ENCODE measurements around the gene PSPC1.
"Not testable (repeated sequence)": the region's sequence is repeated elsewhere in the genome, so short reads cannot be mapped to it uniquely, and the experiment has no call there.

PSPC1 gene

DNA sequence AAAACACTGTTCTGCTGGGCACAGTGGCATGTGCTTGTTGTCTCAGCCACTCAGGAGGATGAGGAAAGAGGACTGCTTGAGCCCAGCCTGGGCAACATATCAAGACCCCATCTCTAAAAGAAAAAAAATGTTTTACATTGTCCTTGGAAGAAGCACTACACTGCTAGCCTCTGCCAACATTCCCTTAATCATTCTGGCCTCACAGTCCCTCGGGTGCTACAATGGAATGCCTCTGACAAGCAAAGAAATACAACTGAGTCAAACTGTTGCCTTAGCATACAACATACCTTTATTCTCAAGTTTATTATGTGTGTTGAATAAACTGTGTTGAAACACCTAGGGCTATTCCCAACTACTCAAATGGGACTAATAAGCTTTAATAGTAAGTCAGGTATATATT is 56.1 kb downstream of the PSPC1 start:
- ChIA-PET CTCF (no interaction called here), POLR2A (no interaction called here)
- no peak for DNase-seq (ENCODE audit: low read depth, low spot score)
- H3K4me3 ChIP-seq (ENCODE audit: low read depth, low read length), result no peak overlapping the region
- TF ChIP-seq, protein P1, sequence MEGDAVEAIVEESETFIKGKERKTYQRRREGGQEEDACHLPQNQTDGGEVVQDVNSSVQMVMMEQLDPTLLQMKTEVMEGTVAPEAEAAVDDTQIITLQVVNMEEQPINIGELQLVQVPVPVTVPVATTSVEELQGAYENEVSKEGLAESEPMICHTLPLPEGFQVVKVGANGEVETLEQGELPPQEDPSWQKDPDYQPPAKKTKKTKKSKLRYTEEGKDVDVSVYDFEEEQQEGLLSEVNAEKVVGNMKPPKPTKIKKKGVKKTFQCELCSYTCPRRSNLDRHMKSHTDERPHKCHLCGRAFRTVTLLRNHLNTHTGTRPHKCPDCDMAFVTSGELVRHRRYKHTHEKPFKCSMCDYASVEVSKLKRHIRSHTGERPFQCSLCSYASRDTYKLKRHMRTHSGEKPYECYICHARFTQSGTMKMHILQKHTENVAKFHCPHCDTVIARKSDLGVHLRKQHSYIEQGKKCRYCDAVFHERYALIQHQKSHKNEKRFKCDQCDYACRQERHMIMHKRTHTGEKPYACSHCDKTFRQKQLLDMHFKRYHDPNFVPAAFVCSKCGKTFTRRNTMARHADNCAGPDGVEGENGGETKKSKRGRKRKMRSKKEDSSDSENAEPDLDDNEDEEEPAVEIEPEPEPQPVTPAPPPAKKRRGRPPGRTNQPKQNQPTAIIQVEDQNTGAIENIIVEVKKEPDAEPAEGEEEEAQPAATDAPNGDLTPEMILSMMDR (IDR thresholded peaks at IDR 0.05; ENCODE audit: insufficient read depth, low read length, missing control alignments), result no peak

DNA sequence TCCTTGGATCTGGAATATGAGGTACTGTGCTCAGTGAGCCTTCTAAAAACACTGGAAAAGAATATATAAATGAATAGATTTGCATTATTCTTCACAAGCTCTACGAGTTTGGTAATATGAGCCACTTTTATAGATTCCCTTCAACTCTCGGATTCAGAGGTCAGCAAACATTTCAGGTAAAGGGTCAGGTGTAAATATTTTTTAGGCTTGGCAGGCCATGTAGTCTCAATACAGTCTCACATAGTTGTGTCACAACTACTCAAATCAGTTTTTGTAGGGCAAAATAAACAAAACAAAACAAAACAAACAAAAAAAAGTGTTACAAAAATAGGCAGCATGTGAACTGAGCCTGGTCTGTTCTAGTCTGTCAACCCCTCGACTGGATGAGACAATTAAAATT is 57.4 kb downstream of the PSPC1 start:
- TF ChIP-seq, protein P1 (IDR thresholded peaks at IDR 0.05; ENCODE audit: insufficient read depth, low read length, missing control alignments), result no peak
- no peak for DNase-seq (ENCODE audit: low read depth, low spot score)
- no peak overlapping the region for H3K4me3 ChIP-seq (ENCODE audit: low read depth, low read length)
- ChIA-PET CTCF (no interaction called here), POLR2A (no interaction called here)

- DNase-seq (ENCODE audit: low read depth, low spot score), result no peak
- TF ChIP-seq, protein P1 (IDR thresholded peaks at IDR 0.05; ENCODE audit: insufficient read depth, low read length, missing control alignments), result no peak
- CTCF ChIA-PET, result no interaction called here
- POLR2A ChIA-PET, result no interaction called here
- no peak overlapping the region for H3K4me3 ChIP-seq (ENCODE audit: low read depth, low read length)
These were observed 62.7 kb downstream of the PSPC1 start for GRCh38 chr13:19720039-19720438.

DNA sequence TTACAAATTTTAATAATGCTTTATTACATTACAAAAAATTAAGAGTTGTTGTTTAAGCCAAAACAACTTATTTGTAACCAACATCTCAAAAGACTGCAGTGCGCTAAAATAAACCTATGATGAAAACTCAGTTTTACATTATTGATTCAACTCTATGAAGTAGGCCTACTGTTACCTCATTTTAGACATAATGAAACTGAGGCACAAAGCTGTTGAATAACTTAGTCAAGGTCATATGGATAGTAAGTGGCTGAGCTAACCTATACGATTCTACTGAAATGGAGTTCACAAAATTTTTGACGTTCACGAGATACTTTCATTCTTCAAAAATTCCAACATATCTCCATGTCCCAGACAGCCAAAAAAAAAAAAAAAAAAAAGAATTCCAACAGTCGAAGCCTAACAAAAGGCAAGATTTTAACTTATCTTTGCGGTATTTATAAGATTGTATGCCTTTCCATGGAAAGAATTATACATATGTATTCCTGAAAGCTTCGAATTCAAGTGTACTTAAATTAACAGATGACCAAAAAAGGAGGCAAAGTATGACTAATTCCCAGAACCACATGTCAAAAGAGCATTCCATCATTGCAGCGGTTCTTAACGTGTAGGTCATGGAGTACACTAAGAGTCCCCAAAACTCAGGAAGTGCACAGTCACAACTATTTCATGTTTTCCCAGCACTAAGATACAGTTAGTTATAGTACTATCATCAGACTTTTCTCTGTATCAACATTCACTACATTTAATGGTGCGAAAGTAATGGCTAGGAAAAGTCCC is 69.4 kb downstream of the PSPC1 start:
- TF ChIP-seq, protein P1 (IDR thresholded peaks at IDR 0.05; ENCODE audit: insufficient read depth, low read length, missing control alignments), result no peak
- ChIA-PET POLR2A (no interaction called here), CTCF (no interaction called here)
- DNase-seq (ENCODE audit: low read depth, low spot score), result peak; percentile 24
- H3K4me3 ChIP-seq (ENCODE audit: low read depth, low read length), result no peak overlapping the region

- DNase-seq (ENCODE audit: low read depth, low spot score); POLR2A ChIA-PET; H3K4me3 ChIP-seq (ENCODE audit: low read depth, low read length); CTCF ChIA-PET: not testable (repeated sequence)
These were observed 73.0 kb downstream of the PSPC1 start for GRCh38 chr13:19709782-19710181.

DNA sequence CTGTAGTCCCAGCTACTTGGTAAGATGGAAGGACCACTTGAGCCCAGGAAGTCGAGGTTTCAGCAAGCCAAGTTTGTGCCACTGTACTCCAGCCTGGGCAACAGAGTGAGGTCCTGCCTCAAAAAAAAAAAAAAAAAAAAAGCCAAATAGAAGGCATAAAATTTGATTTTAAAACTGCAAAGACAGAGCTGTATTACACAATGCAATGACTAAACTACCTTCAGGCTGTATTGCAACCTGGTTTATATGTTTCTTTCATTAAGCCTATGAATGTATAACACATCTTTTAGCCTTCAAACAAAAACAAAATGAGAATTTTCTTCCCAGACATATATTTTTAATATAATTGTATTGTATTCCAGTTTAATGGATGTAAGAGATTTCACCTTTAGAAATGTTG is 73.7 kb downstream of the PSPC1 start:
- POLR2A ChIA-PET; DNase-seq (ENCODE audit: low read depth, low spot score); CTCF ChIA-PET; H3K4me3 ChIP-seq (ENCODE audit: low read depth, low read length): not testable (repeated sequence)

GRCh38 chr13:19704256-19704655 is 78.5 kb downstream of the PSPC1 start:
- POLR2A ChIA-PET; H3K4me3 ChIP-seq (ENCODE audit: low read depth, low read length); CTCF ChIA-PET; DNase-seq (ENCODE audit: low read depth, low spot score): not testable (repeated sequence)

- H3K4me3 ChIP-seq (ENCODE audit: low read depth, low read length); CTCF ChIA-PET; DNase-seq (ENCODE audit: low read depth, low spot score); POLR2A ChIA-PET: not testable (repeated sequence)
These were observed 81.1 kb downstream of the PSPC1 start for GRCh38 chr13:19701619-19702018.

- H3K4me3 ChIP-seq (ENCODE audit: low read depth, low read length); DNase-seq (ENCODE audit: low read depth, low spot score); CTCF ChIA-PET; POLR2A ChIA-PET: not testable (repeated sequence)
These were observed 81.8 kb downstream of the PSPC1 start for GRCh38 chr13:19700963-19701362.
